HEK293 (cell line): ENCODE data around the gene TAS2R4.

ENCODE experiments used
- GLI4 ChIP-seq: fragments of 450-650 bp; formaldehyde crosslinking; IDR thresholded peaks from 2 replicates; pipeline ENCODE4 v1.5.1; 2016; ENCODE audit warnings: missing biosample characterization, missing genetic modification characterization
- KLF16 ChIP-seq: fragments of 450-650 bp; formaldehyde crosslinking; IDR thresholded peaks from 2 replicates; pipeline ENCODE4 v1.5.1; 2017; ENCODE audit warnings: missing biosample characterization, missing genetic modification characterization
- MZF1 ChIP-seq: fragments of 450-650 bp; formaldehyde crosslinking; IDR thresholded peaks from 2 replicates; pipeline ENCODE4 v1.5.1; 2017; ENCODE audit warnings: missing biosample characterization, missing genetic modification characterization, borderline replicate concordance
- OSR2 ChIP-seq: fragments of 450-650 bp; formaldehyde crosslinking; IDR thresholded peaks from 2 replicates; pipeline ENCODE4 v1.5.1; 2016; ENCODE audit warnings: missing biosample characterization, missing genetic modification characterization
- SP7 ChIP-seq: fragments of 450-650 bp; formaldehyde crosslinking; IDR thresholded peaks from 2 replicates; pipeline ENCODE4 v1.5.1; 2016; ENCODE audit warnings: missing biosample characterization, missing genetic modification characterization
- TSHZ1 ChIP-seq: fragments of 450-650 bp; formaldehyde crosslinking; IDR thresholded peaks from 2 replicates; pipeline ENCODE4 v1.5.1; 2016; ENCODE audit warnings: missing biosample characterization, missing genetic modification characterization, borderline replicate concordance
- ZBTB21 ChIP-seq: fragments of 450-650 bp; formaldehyde crosslinking; IDR thresholded peaks from 2 replicates; pipeline ENCODE4 v1.5.1; 2017; ENCODE audit warnings: missing biosample characterization, missing genetic modification characterization
- ZBTB48 ChIP-seq: fragments of 450-650 bp; formaldehyde crosslinking; IDR thresholded peaks from 2 replicates; pipeline ENCODE4 v1.5.1; 2016; ENCODE audit warnings: missing biosample characterization, missing genetic modification characterization
- ZBTB7A ChIP-seq: fragments of 450-650 bp; formaldehyde crosslinking; IDR thresholded peaks from 2 replicates; pipeline ENCODE4 v1.5.1; 2016; ENCODE audit warnings: low read depth, missing biosample characterization, missing genetic modification characterization
- ZIC2 ChIP-seq: fragments of 450-650 bp; formaldehyde crosslinking; IDR thresholded peaks from 2 replicates; pipeline ENCODE4 v1.5.1; 2016; ENCODE audit warnings: missing biosample characterization, missing genetic modification characterization
- ZNF148 ChIP-seq: fragments of 450-650 bp; formaldehyde crosslinking; IDR thresholded peaks from 2 replicates; pipeline ENCODE4 v1.5.0; 2017; ENCODE audit warnings: missing biosample characterization, missing genetic modification characterization, borderline replicate concordance
- ZNF211 ChIP-seq: fragments of 450-650 bp; formaldehyde crosslinking; IDR thresholded peaks from 2 replicates; pipeline ENCODE4 v1.5.1; 2016; ENCODE audit warnings: low read depth, missing biosample characterization, missing genetic modification characterization
- ZNF302 ChIP-seq: fragments of 450-650 bp; formaldehyde crosslinking; IDR thresholded peaks from 2 replicates; pipeline ENCODE4 v1.5.1; 2016; ENCODE audit warnings: missing biosample characterization, missing genetic modification characterization, low read depth
- ZNF398 ChIP-seq: fragments of 450-650 bp; formaldehyde crosslinking; IDR thresholded peaks from 2 replicates; pipeline ENCODE4 v1.5.1; 2017; ENCODE audit warnings: missing biosample characterization, missing genetic modification characterization
- ZNF514 ChIP-seq: fragments of 450-650 bp; formaldehyde crosslinking; IDR thresholded peaks from 2 replicates; pipeline ENCODE4 v1.5.1; 2016; ENCODE audit warnings: missing biosample characterization, missing genetic modification characterization
- ZNF585B ChIP-seq: fragments of 450-650 bp; formaldehyde crosslinking; IDR thresholded peaks from 2 replicates; pipeline ENCODE4 v1.5.1; 2016; ENCODE audit warnings: missing biosample characterization, missing genetic modification characterization
- ZNF624 ChIP-seq: fragments of 450-650 bp; formaldehyde crosslinking; IDR thresholded peaks from 2 replicates; pipeline ENCODE4 v1.5.1; 2017; ENCODE audit warnings: missing biosample characterization, missing genetic modification characterization
- ZNF629 ChIP-seq: fragments of 450-650 bp; formaldehyde crosslinking; IDR thresholded peaks from 2 replicates; pipeline ENCODE4 v1.5.1; 2017; ENCODE audit warnings: missing biosample characterization, missing genetic modification characterization
- ZNF658 ChIP-seq: fragments of 450-650 bp; formaldehyde crosslinking; IDR thresholded peaks from 2 replicates; pipeline ENCODE4; 2016; ENCODE audit warnings: missing biosample characterization, missing genetic modification characterization
- ZNF670 ChIP-seq: fragments of 450-650 bp; formaldehyde crosslinking; IDR thresholded peaks from 2 replicates; pipeline ENCODE4 v1.5.1; 2016; ENCODE audit warnings: missing biosample characterization, missing genetic modification characterization, low read depth
- ZNF677 ChIP-seq: fragments of 450-650 bp; IDR thresholded peaks from 2 replicates; pipeline ENCODE4 v1.5.0; 2018; ENCODE audit warnings: missing biosample characterization, mild to moderate bottlenecking, missing genetic modification characterization, moderate library complexity
- ZNF76 ChIP-seq: fragments of 450-650 bp; formaldehyde crosslinking; IDR thresholded peaks from 2 replicates; pipeline ENCODE4; 2016; ENCODE audit warnings: low read depth, missing biosample characterization, missing genetic modification characterization, borderline replicate concordance
- ZNF792 ChIP-seq: fragments of 450-650 bp; formaldehyde crosslinking; IDR thresholded peaks from 2 replicates; pipeline ENCODE4 v1.5.1; 2016; ENCODE audit warnings: missing biosample characterization, missing genetic modification characterization
- ZSCAN18 ChIP-seq: fragments of 450-650 bp; formaldehyde crosslinking; IDR thresholded peaks from 2 replicates; pipeline ENCODE4 v1.5.1; 2016; ENCODE audit warnings: missing biosample characterization, missing genetic modification characterization
- TF ChIP-seq, protein P1 (sequence below): fragments of 450-650 bp; formaldehyde crosslinking; IDR thresholded peaks from 2 replicates; pipeline ENCODE4 v1.5.1; 2016; ENCODE audit warnings: missing biosample characterization, missing genetic modification characterization
- TF ChIP-seq, protein P2 (sequence below): fragments of 450-650 bp; formaldehyde crosslinking; IDR thresholded peaks from 2 replicates; pipeline ENCODE4 v1.5.1; 2016; ENCODE audit warnings: missing biosample characterization, missing genetic modification characterization

Gene TAS2R4

DNA sequence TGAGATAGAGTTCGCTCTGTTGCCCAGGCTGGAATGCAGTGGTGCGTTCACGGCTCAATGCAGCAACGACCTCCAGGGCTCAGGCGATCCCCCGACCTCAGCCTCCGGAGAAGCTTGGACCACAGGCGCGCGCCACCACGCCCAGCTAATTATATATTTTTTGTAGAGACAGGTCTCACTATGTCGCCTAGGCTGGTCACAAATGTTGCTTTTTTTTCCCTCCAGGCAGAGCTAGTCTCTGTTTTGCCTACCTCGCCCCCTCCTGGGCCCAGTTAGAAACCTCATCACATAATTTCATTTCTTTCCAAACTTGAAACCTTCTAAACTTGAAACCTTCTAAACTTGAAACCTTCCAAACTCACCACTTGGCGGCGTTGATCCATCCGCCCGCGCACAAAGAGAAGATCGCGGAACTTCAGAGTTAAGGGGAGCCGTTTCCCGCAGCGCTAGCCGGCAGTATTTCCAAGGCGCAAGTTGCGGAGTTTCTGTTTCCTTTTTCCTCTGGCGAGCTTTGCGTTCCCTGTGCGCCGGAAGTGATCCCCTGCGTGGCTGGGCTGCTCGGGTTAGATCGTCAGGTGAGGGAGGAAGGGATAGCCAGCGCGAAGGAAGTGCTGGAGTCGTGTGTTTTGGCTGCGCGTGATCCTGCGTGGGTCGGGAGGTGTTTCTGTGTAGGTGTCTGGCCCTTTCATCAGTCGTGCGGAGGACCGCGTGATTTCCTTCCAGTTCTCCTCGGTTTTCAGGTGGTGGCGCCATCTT is 38.5 kb upstream of the TAS2R4 start, which contains the start of gene SSBP1 (continued):
- TF ChIP-seq ZNF398 (tag by site-specific recombination) (no peak), ZNF585B (tag by site-specific recombination) (no peak), ZBTB48 (peak; percentile 89), ZNF629 (peak; percentile 91), ZBTB21 (tag by site-specific recombination) (peak; percentile 75), ZNF677 (tag by site-specific recombination) (no peak), SP7 (tag by site-specific recombination) (peak; percentile 93), KLF16 (tag by site-specific recombination) (peak; percentile 94), ZNF624 (tag by site-specific recombination) (peak; percentile 75; the same call in 1 of the 2 replicates), GLI4 (tag by site-specific recombination) (peak; percentile 89), ZNF76 (tag by site-specific recombination) (peak; percentile 89), MZF1 (tag by site-specific recombination) (peak; percentile 75), ZNF211 (tag by site-specific recombination) (no peak), ZIC2 (tag by site-specific recombination) (peak; percentile 51; the same call in 1 of the 2 replicates), ZNF514 (tag by site-specific recombination) (no peak), TSHZ1 (no peak), ZNF148 (tag by site-specific recombination) (peak; percentile 27; the same call in 1 of the 2 replicates), ZSCAN18 (tag by site-specific recombination) (peak; percentile 55; the same call in 1 of the 2 replicates), ZNF792 (tag by site-specific recombination) (no peak), ZNF670 (tag by site-specific recombination) (no peak), ZNF302 (tag by site-specific recombination) (no peak), OSR2 (tag by site-specific recombination) (no peak), ZNF658 (tag by site-specific recombination) (no peak), ZBTB7A (tag by site-specific recombination) (no peak)
- TF ChIP-seq, protein P1, sequence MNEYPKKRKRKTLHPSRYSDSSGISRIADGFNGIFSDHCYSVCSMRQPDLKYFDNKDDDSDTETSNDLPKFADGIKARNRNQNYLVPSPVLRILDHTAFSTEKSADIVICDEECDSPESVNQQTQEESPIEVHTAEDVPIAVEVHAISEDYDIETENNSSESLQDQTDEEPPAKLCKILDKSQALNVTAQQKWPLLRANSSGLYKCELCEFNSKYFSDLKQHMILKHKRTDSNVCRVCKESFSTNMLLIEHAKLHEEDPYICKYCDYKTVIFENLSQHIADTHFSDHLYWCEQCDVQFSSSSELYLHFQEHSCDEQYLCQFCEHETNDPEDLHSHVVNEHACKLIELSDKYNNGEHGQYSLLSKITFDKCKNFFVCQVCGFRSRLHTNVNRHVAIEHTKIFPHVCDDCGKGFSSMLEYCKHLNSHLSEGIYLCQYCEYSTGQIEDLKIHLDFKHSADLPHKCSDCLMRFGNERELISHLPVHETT = peak; percentile 98
- TF ChIP-seq, protein P2, sequence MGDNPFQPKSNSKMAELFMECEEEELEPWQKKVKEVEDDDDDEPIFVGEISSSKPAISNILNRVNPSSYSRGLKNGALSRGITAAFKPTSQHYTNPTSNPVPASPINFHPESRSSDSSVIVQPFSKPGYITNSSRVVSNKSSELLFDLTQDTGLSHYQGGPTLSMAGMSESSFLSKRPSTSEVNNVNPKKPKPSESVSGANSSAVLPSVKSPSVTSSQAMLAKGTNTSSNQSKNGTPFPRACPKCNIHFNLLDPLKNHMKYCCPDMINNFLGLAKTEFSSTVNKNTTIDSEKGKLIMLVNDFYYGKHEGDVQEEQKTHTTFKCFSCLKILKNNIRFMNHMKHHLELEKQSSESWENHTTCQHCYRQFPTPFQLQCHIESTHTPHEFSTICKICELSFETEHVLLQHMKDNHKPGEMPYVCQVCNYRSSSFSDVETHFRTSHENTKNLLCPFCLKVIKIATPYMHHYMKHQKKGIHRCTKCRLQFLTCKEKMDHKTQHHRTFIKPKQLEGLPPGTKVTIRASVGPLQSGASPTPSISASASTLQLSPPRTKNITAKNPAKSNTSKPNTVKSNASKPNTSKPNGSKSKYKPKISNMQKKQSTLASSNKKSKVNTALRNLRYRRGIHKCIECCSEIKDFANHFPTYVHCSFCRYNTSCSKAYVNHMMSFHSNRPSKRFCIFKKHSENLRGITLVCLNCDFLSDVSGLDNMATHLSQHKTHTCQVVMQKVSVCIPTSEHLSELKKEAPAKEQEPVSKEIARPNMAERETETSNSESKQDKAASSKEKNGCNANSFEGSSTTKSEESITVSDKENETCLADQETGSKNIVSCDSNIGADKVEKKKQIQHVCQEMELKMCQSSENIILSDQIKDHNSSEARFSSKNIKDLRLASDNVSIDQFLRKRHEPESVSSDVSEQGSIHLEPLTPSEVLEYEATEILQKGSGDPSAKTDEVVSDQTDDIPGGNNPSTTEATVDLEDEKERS (tag by site-specific recombination) = no peak
